Vein endothelial cell (primary cell): ENCODE data around the gene NMS. TPM values are rescaled to one million over a fixed set of nuclear protein-coding genes. Genes with fewer than 3 reads are reported as not detected.

Source experiments
- total RNA-seq: library from RNA; depleted of rRNA; stranded (reverse); fragments of >200 nt; gene quantifications from 2 replicates; pipeline ENCODE4 v1.2.3, GENCODE V29; 2012

The NMS gene, protein sequence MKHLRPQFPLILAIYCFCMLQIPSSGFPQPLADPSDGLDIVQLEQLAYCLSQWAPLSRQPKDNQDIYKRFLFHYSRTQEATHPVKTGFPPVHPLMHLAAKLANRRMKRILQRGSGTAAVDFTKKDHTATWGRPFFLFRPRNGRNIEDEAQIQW
- total RNA-seq: not detected in 2 replicates

GRCh38 chr2:100470182-100470581, at the start of gene NMS:
NMS (plus strand) TSS chr2:100470482; CDS start chr2:100470489, 7 bp downstream.

Other genes with a start within 250 kb of the NMS start
- not detected in 2 replicates for gene LONRF2, start 148.0 kb upstream of the NMS start, total RNA-seq
- 12.9 and 19.3 TPM in 2 replicates for gene CHST10, start 52.8 kb upstream of the NMS start, total RNA-seq
- gene PDCL3, start 92.5 kb downstream of the NMS start, total RNA-seq: 15.4 and 27.5 TPM in 2 replicates